HG03064 (cell line): Measurements from ENCODE around the gene NTN1.

Experiments used
- ATAC-seq: cut with Tn5 transposase; IDR thresholded peaks from one replicate; pipeline ENCODE4 v1.9.1; 2021; ENCODE audit warnings: low read depth; ENCODE audit not compliant: unreplicated experiment

Gene NTN1

DNA sequence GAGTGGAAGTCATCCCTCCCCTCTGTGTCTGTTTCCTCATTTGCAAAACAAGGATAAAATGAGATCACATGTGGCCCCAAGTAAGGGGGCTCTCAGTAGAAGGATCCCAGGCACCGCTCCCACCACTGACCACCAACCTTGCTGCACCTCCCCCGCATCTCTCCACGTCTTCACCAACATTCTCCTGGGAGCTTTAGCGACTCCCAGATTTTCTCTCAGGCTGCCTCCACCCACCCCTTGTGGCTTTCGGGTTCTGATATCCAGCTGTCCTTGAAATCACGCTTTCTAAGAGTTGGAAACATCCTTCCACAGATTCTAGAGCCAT is 16.4 kb upstream of the NTN1 start:
- ATAC-seq, result no peak

DNA sequence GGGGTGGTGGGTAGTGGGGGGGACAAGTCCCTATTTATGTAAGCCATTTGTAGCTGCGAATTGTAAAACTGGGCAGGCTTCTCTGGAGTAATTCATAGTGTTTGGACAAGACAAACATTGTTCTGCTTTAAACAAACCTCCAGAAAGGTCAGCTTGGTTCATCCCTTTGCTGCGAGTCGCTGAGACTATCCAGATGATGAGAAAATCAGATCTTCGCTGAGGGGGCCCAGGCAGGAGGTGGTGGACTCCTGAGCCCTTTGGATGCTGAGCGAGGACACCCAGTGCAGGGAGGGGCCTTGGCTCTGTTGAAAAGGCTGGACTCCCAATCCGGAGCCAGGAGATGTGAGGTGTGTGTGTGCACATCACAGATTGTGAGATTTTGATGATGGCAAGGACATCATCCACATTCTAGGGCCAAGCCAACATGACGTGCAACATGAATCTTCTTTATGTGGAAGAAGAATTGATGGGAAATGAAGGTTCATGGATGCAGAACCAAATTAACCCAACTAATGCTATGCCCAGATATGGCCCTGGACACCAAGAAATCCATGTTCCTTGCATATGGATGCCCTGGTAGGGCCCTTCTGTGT is 15.0 kb upstream of the NTN1 start:
- ATAC-seq, result no peak

DNA sequence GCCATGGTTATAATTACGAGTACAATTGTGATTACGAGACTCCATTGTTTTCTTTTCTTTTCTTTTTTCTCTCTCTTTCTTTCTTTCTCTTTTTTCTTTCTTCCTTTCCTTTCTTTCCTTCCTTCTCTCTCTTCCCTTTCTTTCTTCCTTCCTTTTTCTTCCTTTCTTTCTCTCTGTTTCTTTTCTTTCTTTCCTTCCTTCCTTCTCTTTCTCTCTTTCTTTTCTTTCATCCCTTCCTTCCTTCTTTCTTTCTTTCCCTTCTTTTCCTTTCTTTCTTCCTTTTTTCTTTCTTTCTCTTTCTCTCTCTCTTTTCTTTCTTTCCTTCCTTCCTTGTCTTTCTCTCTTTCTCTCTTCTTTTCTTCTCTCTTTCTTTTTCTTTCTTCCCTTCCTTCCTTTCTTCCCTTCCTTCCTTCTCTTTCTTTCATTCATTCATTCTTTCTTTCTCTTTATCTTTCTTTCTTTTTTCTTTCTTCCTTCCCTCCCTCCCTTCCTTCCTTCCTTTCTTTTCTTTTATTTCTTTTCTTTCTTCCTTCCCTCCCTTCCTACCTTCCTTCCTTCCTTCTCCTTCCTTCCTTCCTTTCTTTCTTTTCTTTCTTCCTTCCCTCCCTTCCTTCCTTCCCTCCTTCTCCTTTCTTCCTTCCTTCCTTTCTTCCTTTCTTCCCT is 14.1 kb upstream of the NTN1 start:
- ATAC-seq, result no peak

DNA sequence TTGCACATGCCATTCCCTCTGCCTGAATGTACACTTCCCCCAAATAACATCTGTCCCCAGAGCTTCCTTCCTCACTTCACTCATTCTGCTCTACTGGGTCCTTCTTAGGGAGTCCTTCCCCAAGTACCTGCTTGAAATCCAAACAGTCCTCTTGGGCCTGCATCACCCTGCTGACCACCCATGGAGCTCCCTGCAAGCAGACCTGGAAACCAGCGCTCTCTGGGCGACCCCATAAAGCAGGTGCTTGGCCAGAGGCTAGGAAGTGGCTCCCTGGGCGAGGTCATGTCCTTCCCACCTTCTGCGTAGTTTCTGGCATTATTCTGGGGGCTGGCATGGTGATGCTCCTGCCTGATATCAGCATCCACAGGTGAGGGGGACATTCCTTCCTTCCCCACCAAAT is 12.2 kb upstream of the NTN1 start:
- ATAC-seq, result no peak

DNA sequence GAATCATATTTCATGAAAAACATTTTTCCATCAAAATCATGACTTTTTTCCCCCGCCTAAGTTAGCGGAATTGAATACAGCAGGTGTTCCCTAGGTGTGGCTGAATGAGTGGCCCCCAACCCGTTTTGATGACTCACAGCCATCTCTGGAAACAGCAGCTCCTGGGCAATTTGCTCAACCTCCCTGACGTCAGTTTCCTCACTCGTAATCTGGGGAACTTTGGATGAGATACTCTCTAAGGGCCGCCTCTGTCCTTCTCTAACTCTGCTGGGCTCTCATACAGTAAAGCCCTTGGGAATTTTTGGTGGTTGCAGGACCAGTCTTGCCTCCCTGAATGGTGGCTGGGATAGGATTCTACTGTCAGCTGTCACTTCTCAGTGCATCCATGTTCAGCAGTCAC is 11.6 kb upstream of the NTN1 start:
- no peak for ATAC-seq

DNA sequence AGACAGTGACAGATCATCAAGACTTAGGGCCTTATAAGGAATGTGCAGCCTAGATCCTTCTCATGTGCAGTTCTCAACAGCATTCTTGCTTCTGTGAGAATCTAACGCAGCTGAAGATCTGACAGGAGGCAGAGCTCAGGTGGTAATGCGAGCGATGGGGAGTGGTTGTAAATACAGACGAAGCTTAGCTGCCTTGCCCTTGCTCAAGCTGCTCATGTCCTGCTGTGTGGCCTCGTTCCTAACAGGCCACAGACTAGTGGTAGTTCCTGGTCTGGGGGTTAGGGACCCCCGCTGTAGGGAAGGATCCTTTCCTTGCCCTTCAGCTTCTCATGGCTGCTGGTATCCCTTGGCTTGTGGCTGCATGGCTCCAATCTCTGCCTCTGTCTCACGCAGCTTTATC is 10.3 kb upstream of the NTN1 start:
- no peak for ATAC-seq

DNA sequence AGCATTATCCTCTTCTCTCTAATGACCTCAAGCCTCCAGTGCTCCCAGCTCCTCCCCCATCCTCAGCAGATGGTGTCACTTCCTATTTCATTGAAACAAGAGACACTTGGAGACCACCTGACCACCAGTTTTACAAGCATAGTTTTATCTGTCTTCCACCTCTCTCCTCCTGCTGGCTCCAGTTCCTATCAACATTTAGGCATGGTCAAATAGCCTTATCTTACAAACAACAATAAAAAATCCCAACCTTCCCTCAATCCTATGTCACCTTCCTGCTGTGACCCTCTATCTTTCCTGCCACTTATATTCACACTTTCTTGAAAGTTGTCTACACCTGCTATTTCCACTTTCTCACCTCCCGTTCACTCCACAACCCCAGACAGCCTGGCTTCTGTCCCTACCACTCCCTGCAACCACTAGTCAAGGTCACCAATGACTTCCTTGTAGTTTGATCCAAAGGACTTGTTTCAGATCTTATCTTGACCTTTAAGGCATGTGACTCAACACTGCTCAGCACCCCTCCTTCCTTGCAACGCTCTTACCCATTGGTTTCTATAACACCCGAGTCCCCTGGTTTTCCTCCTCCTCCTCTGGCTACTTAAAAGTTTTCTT is 4.3 kb upstream of the NTN1 start:
- ATAC-seq, result no peak

DNA sequence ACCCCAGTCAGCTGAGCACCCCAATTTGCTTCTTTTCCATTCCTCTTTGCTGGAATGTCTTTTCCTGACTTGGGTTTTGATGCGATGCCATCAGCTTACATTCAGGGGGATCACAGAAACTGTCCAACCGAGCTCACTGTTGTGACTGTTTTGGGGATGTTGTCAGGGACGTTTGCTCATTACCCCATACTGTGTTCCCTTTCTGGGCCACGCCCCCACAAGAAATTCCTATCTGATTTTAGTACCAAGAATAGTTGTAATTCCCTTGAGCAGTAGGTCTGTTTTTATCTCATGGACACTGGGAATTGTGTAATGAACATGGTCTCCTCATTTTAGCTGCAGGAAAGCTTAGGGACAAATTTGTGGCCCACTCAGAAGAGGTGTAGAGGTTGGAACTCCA is 2.6 kb upstream of the NTN1 start:
- no peak for ATAC-seq

DNA sequence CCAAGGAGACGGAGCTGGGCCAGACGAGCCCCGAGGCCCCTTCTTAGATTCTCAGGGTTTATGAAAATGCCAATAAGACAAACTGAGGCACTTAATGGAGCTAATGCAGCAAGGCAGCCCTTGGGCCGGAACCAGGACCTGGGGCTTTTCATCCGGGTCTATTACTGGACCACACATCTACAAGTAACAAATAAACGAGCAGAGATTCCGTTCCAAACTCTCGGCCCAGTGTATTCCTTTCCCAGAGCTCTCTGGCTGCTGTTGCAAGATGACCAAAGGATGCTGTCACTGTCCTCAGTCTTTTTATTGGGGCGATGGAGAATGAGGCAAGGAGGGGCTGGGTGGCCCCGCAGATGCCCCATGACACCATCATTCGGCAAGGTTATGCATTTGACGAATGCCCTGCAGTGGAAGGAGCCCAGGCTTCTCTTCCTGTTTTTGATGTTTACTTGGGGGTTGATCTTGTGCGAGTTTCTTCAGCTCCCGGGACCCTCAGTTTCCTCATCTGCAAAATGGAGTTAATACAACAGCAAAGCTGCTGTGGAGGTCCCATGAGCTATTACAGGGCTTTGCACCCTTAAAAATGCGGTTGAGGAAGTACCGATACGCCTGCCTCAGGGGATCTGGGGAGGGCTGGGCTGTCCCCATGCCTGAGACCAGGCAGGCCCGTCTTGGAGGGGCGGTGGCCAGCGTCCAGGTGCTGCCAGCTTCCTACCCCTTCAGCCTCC is 1.1 kb upstream of the NTN1 start:
- no peak for ATAC-seq

DNA sequence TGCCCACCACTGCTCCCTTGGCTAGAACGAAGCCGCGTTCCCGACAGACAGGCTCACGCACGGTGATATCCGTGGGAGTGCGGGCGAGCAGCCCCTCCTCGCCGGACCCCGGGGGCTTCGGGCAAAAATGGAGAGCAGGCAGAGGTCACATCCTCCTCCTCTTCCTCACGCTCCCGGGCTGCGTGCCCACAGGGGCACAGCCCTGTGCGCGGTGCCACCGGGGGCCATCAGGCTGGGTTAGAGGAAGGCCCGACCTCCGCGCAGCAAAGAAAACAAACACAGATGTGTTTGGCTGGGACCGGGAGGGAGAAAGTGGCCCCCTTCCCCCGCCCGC is 519 bp upstream of the NTN1 start:
- no peak for ATAC-seq

DNA sequence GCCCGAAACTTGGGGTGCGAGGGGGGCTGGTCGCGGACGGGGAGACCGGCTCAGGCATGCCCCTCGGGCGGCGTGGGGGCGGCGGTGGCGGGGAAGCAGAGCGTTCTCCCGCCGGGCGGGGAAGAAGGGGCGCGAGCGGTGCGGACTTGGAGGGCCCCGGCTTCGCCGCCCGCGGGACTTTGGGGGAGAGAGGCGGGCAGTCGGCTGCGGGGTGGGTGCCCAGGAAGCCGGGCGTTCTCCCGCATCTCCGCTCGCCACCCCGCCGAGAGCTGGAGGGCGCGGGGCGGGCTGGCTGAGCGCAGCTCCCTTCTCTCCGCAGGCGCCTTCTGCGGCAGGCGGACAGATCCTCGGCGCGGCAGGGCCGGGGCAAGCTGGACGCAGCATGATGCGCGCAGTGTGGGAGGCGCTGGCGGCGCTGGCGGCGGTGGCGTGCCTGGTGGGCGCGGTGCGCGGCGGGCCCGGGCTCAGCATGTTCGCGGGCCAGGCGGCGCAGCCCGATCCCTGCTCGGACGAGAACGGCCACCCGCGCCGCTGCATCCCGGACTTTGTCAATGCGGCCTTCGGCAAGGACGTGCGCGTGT is 772 bp downstream of the NTN1 start:
- no peak for ATAC-seq

DNA sequence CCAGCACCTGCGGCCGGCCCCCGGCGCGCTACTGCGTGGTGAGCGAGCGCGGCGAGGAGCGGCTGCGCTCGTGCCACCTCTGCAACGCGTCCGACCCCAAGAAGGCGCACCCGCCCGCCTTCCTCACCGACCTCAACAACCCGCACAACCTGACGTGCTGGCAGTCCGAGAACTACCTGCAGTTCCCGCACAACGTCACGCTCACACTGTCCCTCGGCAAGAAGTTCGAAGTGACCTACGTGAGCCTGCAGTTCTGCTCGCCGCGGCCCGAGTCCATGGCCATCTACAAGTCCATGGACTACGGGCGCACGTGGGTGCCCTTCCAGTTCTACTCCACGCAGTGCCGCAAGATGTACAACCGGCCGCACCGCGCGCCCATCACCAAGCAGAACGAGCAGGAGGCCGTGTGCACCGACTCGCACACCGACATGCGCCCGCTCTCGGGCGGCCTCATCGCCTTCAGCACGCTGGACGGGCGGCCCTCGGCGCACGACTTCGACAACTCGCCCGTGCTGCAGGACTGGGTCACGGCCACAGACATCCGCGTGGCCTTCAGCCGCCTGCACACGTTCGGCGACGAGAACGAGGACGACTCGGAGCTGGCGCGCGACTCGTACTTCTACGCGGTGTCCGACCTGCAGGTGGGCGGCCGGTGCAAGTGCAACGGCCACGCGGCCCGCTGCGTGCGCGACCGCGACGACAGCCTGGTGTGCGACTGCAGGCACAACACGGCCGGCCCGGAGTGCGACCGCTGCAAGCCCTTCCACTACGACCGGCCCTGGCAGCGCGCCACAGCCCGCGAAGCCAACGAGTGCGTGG is 1.5 kb downstream of the NTN1 start:
- ATAC-seq, result no peak

DNA sequence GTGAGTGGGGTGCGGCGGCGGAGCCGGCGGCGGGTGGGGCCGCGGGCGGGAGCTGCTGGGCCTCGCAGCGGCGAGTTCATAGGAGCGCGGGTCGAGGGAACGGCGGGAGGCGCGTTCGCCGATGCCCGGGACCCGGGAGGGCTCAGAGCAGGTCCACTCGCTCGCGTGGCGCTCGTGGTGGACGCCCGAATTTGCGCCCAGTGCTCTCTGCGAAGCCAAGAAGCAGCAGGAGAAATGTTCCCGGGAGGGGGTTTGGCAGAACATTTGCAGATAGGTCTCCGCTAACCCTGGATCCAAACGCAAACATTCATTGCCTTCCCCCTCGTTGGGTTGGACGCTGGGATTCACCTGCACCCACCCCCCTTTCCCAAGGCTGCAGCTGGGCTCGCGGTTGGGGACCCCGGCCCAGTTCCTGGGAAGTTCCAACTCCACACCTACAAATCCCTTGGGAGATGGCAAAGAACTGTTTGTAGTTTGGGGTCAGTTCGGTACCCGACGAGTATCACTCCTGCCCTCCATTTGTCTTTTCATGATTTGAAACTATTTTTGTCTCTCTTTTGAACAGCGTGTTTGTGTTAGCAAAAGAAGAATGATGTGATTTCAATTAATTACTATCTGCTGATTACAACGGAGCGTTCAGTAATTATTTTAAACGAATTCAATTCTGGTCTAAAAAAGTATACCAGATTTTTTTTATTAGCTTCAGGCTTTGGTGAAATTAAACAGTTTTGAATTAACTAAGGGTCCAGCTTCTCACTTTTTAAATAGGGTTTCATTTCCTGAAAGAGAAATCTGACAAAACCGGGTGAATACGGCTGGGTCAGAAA is 2.3 kb downstream of the NTN1 start:
- ATAC-seq, result no peak

DNA sequence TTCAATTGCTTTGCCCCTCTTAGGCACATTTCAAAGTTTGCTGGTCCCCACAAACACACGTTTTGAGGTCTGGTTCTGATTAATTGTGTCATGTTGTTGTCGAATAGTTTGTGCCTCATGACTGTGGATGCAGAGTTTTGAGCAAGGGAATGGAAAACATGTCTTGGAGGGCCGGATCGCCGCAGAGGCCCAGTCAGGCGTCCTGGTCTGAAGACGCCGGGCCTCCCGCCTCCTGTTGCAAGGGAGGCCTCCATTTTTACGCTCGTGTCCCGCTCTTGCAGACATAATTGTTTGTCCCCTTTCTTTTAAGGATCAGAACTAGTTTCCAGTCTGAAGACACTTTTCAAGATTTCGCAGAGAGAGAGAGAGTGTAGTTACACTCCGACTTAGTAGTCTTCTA is 3.2 kb downstream of the NTN1 start:
- ATAC-seq, result no peak

DNA sequence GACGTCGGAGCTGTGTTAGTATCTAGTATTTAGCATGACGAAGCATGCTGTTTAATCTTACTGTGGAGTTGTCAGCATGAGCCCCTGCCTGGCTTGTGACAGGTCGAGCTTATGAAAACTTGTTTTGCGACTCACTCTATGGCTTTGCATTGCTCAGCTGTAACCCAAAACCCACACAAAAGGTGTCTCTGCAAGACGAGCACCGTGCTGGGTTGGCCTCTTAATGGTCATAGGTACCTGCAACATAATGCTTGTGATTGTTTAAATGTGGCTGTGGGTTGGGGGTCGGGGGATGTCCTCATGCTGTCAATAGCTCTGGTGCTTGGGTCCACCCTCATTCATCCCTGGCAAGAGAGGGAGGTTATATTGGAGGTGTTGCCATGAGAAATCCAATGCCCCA is 5.4 kb downstream of the NTN1 start:
- no peak for ATAC-seq

DNA sequence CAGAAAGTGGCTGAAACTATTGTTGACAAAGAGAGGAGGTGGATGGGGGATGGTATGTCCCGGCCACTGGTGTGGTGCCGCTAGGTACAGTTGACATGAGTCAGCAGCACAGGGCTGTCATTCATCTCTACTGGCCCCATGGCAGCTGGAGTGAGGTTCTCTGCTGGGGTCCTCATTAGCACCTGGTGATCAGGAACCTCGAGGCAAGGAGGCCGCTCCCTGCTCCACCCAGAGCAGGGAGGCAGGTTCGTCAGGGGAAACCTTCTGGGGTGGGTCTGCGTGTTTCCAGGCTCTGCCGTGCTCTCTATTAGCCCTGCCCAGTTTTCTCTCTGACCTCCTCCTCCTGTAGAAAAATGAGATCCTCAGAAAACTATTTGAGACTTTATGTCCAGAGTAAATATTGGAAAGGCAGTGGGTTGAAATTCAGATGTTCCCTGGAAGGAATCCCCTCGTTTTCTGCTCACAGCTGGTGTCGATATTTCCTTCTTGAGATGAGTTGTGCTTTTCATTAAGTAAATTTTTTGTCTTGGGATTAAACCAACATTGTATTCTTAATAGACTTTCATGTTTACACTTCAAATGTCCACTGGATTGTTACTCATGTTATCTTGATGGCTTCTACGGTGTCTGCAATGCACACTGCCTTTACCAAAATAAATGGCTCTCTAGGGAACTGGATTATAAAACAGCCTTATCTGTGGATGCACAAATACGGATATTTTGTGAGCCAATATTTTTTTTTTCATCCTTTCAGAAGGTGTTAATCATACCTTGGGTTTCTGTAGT is 7.1 kb downstream of the NTN1 start:
- no peak for ATAC-seq

DNA sequence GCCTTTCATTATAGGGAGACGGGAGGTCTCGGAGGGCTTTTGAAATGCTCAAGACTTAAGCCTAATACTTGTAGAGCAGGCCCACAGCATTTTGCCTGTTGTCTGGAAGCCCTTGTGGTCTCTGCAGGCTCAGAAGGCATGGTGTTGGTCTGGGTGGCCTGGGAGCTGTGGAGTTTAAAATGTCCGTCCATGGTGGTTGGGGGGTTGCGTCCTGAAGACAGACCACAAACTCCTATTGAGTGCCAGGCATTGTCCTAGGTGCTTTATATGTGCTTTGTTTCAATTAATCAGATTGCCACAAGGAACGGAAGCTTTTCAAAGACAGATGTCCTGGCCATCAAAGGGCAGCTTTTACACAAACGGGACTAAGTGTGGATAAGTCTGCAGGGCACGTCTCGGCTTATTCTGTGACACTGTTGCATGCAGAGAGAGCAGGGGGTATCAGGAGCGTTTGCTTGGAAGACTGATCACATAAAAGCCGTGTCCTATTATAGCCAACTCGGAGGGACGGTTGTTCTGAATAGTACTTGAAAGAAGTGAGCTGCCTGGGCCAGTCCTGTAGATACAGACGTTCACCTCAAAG is 7.8 kb downstream of the NTN1 start:
- no peak for ATAC-seq

DNA sequence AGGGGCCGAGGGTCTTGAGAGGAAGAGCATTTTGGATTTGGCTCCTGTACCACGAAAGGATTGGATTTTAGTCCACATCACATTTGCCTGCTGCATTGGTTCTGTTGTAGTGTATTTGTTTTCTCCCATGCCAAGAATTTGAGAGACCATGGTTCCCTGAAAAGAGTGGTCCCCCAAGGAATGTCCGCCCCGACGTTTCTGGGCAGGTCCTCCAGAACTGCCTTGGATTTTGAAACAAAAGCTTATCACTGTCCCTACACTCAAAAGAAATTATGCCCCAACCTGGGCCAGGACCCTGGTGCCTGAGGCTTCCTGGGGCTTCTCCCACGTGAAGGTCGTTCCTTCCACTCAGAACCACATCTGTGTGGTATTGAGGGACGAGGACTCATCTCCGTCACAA is 10.8 kb downstream of the NTN1 start:
- no peak for ATAC-seq

DNA sequence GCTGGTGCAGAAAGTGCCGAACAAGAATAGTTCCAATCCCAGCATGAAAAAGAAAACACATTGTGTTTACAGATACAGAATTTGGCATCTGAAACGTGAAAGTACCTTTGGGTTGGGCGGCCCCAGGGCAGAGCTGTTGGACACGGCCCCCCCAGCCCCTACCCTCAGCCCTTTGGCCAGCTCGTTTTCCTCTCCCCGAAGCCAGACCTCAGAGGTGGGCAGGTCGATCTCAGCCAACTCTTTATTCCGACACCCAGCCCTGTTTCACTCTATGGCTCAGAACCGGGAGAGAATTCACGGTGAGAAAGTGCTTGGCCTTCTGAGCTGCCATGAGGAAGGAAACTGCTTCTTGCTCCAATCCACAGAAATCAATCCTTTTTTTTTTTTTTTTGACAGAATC is 11.3 kb downstream of the NTN1 start:
- no peak for ATAC-seq
